Measurements from ENCODE around the gene PARD3. TPM values are rescaled to one million over a fixed set of nuclear protein-coding genes. Genes with fewer than 3 reads are reported as not detected.
A peak's percentile ranks its signal among the peaks of the same experiment; 100 is the strongest.
"Not testable (repeated sequence)": the region's sequence is repeated elsewhere in the genome, so short reads cannot be mapped to it uniquely, and the experiment has no call there.

The PARD3 gene
- total and polyA plus RNA-seq, 5 donors: 10.5 to 40.3 (median 27.8) TPM

DNA sequence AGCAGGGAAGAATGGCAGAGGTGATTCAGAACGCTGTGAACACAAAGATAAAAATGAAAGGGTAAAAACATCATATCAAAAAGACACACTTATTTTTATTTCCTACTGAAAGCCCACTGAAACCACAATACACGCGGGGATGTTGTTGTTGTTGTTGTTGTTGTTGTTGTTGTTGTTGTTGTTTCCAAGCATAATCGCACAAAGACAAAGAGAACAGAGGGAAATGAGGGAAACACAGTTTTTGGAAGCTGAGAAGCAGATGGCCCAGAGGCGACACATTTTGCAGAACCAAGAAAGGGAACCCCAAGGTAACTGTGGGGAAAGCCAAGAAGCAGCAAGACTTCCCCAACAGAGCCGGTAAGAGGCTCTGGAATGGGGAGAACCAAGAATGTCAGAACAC, 113.9 kb downstream of the PARD3 start:
- Histone ChIP-seq H3K9me3 (ENCODE audit: control insufficient read depth, low read length) (no peaks in the 10 kb centered on the region), H3K27me3 (ENCODE audit: control insufficient read depth, insufficient read depth) (no peaks in the 10 kb centered on the region), H3K4me3 (ENCODE audit: low read length) (no peak overlapping the region), H3K4me1 (ENCODE audit: control insufficient read depth, insufficient read depth, low read length) (peaks cover 28% of the 10 kb centered on the region), H3K27ac (ENCODE audit: low read length) (no peak overlapping the region)
- WGBS: 79% methylated on average over 6 of the region's 6 CpGs
- no peak for DNase-seq
- intact Hi-C loops (cut with DNase I): no loop called here
- ATAC-seq: no peak

DNA sequence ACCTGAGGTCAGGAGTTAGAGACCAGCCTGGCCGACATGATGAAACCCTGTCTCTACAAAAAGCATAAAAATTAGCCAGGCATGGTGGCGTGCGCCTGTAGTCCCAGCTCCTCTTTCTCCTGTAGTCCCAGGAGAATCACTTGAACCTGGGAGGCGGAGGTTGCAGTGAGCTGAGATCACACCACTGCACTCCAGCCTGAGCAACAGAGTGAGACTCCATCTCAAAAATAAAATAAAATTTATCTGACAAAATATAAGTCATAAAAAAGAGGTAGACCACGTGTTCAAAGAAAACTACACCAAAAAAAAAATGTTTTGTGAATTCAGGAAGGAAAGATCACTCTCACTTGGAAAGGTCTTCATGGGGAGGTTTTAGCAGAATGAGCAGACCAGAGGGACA, 114.3 kb downstream of the PARD3 start:
- DNase-seq; H3K27ac ChIP-seq (ENCODE audit: low read length); intact Hi-C loops (cut with DNase I); H3K27me3 ChIP-seq (ENCODE audit: control insufficient read depth, insufficient read depth); H3K4me3 ChIP-seq (ENCODE audit: low read length); H3K9me3 ChIP-seq (ENCODE audit: control insufficient read depth, low read length); ATAC-seq: not testable (repeated sequence)
- H3K4me1 ChIP-seq (ENCODE audit: control insufficient read depth, insufficient read depth, low read length): peaks cover 28% of the 10 kb centered on the region
- WGBS: 88% methylated on average over 5 of the region's 5 CpGs

DNA sequence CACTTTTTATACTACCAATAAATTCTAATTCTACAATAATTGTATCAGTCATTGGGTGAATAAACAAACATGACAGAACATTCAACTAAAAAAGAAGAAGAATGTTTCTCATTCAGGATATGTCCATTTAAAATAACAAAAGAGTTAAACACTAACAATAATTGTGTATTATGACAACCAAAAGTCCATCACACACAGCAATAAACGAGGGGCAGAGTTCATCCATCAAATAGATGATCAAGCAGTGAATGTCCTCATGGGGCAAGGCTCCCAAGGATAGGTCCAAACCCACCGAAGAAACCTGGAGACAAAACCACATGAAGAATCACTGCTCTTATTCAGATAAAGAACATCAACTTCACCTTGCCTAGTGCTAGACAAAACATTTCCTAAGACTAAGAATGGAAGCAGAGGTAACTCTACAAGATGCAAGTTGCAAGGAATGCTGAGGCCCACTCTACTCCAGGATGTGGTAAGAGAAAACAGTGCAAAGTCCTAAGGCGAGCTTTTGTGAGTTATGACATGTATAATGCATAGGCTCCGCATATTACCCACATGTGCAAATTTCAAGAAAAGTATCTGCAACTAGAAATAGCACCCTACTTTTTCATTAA, 115.1 kb downstream of the PARD3 start:
- peaks cover 23% of the 10 kb centered on the region for H3K4me1 ChIP-seq (ENCODE audit: control insufficient read depth, insufficient read depth, low read length)
- DNase-seq (no peak), ATAC-seq (no peak)
- intact Hi-C loops (cut with DNase I): no loop called here
- H3K9me3 ChIP-seq (ENCODE audit: control insufficient read depth, low read length): no peaks in the 10 kb centered on the region
- H3K27ac ChIP-seq (ENCODE audit: low read length): no peak overlapping the region
- no peaks in the 10 kb centered on the region for H3K27me3 ChIP-seq (ENCODE audit: control insufficient read depth, insufficient read depth)
- no peak overlapping the region for H3K4me3 ChIP-seq (ENCODE audit: low read length)
- WGBS: 89% methylated on average over 4 of the region's 4 CpGs

DNA sequence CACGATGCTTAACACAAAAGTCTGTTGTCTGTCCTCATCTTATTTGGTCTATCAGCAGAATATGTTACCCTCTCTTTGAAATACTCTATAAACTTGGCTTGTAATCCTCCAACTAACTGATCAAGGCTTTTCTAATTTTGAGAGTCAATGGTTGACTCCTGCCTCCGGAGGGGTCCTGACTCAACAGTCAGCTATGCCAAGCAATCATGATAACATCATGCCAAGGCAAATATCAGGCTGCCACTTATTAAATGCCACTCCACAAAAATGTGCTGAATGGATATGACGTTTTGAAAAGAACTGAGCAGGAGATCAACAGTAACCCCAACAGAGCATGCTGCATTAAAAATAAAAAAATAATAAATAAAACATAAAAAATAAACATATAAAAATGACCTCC, 116.1 kb downstream of the PARD3 start:
- Histone ChIP-seq H3K27me3 (ENCODE audit: control insufficient read depth, insufficient read depth) (no peaks in the 10 kb centered on the region), H3K9me3 (ENCODE audit: control insufficient read depth, low read length) (no peaks in the 10 kb centered on the region), H3K27ac (ENCODE audit: low read length) (no peak overlapping the region), H3K4me3 (ENCODE audit: low read length) (no peak overlapping the region), H3K4me1 (ENCODE audit: control insufficient read depth, insufficient read depth, low read length) (peaks cover 22% of the 10 kb centered on the region)
- intact Hi-C loops (cut with DNase I): no loop called here
- DNase-seq (no peak), ATAC-seq (peak in 1 of 2 donors; percentile 49)
- 37% methylated on average over 3 of the region's 3 CpGs for WGBS

DNA sequence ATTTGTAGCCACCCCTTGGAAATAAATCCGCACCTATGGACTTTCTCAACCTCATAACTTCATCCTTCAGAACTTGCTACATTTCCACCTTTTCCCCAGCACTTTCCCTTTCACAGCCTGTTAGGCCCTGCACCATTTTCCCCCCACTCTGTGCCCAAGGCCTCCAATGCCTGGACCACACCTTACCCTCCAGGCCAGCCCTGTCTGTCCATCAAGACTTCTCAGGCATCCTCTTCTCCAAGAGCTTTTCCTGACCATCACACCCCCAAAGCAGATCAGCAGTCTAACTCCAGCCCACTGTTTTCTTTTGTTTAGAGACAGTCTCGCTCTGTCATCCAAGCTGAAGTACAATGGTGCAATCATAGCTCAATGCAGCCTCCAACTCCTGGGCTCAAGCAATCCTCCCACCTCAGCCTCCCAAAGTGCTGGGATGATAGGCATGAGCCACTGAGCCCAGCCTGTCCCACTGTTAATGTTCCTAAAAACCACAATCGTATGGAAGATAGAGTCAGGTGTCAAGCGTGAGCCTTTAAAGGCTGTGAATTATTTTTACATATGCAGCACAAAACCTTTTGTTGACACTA, 116.8 kb downstream of the PARD3 start:
- intact Hi-C loops (cut with DNase I): no loop called here
- DNase-seq (no peak), ATAC-seq (no peak)
- Histone ChIP-seq H3K9me3 (ENCODE audit: control insufficient read depth, low read length) (no peaks in the 10 kb centered on the region), H3K4me3 (ENCODE audit: low read length) (no peak overlapping the region), H3K27me3 (ENCODE audit: control insufficient read depth, insufficient read depth) (no peaks in the 10 kb centered on the region), H3K4me1 (ENCODE audit: control insufficient read depth, insufficient read depth, low read length) (peaks cover 22% of the 10 kb centered on the region), H3K27ac (ENCODE audit: low read length) (no peak overlapping the region)
- WGBS: 98% methylated on average over 4 of the region's 4 CpGs

DNA sequence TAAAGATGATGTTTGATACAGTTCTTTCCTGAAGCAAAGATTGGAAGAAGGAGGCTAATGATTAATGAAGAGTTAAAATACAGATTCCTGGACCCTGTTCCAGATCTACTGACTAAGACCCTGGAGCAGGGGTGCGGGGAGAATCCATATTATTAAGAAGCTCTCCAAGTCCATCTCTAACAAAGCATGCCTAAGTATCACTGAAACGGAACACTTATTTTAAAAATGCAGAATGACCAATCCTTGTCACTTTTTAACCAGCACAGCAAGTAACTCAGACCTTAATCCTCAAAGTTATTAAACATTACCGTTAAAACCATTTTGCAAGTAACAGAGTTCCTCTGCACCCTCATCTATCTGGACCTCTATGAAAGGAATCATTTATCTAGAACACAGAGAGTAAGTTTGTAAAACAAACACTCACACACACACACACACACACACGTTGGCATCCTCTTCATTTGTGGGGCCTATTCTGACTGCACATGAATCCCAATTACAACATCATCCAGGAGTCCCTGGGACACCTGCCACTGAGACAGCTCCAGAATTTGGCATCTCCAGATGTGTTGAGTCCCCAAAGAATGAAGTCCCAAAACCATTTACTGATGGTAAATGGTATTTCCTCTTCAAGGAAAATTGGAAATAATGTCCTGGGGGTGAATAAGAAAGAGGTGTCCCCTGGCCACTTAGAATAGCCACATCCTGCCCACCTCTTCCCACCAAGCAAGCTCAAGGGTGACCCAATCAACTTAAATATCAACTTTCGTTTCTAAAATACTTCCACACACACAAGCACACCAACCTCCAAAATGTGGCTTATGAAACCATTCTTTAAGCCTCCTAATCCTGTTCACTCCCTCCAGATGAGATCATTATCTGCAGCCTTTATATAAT, 117.5 kb downstream of the PARD3 start:
- ATAC-seq (no peak), DNase-seq (no peak)
- intact Hi-C loops (cut with DNase I): no loop called here
- Histone ChIP-seq H3K27me3 (ENCODE audit: control insufficient read depth, insufficient read depth) (no peaks in the 10 kb centered on the region), H3K4me3 (ENCODE audit: low read length) (no peak overlapping the region), H3K27ac (ENCODE audit: low read length) (no peak overlapping the region), H3K9me3 (ENCODE audit: control insufficient read depth, low read length) (no peaks in the 10 kb centered on the region), H3K4me1 (ENCODE audit: control insufficient read depth, insufficient read depth, low read length) (peaks cover 18% of the 10 kb centered on the region)
- 77% methylated on average over 5 of the region's 5 CpGs for WGBS

DNA sequence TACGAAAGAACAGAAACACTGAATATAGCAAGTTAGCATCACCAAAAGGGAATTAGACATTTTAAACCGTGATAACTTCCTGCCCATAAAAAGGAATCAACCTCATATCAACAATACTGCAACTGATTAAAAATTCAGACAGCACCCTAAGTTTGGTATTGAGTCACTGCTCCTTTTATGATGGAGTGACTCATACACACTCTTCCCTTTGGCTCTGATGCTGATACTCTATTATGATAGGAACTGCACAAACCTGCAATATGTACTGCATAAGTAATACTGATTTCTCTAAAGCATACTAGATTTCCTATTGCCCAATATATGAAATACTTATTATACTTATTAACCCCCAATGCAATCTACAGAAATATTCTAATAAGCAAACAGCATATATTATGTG, 118.7 kb downstream of the PARD3 start:
- no peak overlapping the region for H3K4me3 ChIP-seq (ENCODE audit: low read length)
- no peak overlapping the region for H3K27ac ChIP-seq (ENCODE audit: low read length)
- DNase-seq (no peak), ATAC-seq (peak in 1 of 2 donors; percentile 58)
- WGBS: 70% methylated on average over 2 of the region's 2 CpGs
- no peaks in the 10 kb centered on the region for H3K27me3 ChIP-seq (ENCODE audit: control insufficient read depth, insufficient read depth)
- H3K9me3 ChIP-seq (ENCODE audit: control insufficient read depth, low read length): no peaks in the 10 kb centered on the region
- H3K4me1 ChIP-seq (ENCODE audit: control insufficient read depth, insufficient read depth, low read length): peaks cover 14% of the 10 kb centered on the region
- intact Hi-C loops (cut with DNase I): no loop called here

DNA sequence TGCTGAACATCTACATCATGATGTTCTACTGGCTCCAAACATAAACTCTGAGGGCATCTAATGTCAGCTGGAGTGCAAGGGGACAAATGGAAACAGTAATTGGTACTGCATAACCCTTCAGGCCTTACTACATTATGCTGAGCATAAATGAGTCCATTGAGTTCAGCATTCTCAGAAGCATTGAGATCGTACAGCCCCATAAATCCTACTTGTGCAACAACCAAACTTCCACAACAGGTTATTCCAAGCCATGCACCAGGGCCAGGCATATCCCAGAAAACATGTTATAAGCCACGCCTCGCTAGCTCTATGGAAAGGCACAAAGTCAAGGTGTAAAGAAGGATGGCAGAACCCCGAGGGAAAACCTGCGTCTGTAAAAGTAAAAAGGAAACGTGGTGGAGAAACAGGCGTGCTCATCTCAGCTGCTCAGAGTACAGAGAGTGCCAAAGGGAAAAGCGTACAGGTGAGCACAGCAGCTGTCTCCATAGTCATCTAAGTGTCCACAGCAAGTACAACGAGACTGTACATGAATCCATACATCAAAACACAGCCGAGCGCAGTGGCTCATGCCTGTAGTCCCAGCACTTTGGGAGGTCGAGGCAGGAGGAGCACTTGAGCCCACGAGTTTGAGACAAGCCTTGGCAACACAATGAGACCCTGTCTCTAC, 124.6 kb downstream of the PARD3 start:
- 92% methylated on average over 13 of the region's 13 CpGs for WGBS
- no peak for ATAC-seq
- Histone ChIP-seq H3K9me3 (ENCODE audit: control insufficient read depth, low read length) (no peaks in the 10 kb centered on the region), H3K4me1 (ENCODE audit: control insufficient read depth, insufficient read depth, low read length) (peaks cover 2% of the 10 kb centered on the region), H3K27ac (ENCODE audit: low read length) (no peak overlapping the region), H3K4me3 (ENCODE audit: low read length) (no peak overlapping the region), H3K27me3 (ENCODE audit: control insufficient read depth, insufficient read depth) (no peaks in the 10 kb centered on the region)
- intact Hi-C loops (cut with DNase I): no loop called here
- no peak for DNase-seq

DNA sequence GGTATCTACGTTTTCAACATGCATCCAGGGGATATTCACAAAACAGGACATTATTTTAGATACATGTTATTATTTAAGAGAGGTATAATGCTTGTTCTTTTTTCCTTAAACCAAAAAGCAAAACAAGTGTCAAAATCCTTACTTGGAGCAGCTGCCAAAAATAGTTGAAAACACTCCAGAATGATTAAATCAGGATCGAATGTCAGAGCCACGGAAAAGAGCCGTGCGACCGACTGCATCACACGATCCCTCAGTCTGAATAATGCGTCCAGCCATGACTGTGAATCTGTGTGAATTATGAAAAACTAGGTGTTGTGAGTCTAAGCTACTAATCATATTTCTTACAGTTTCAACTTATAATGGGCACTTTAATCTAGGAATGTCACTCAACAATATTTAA, 126.0 kb downstream of the PARD3 start:
- no peaks in the 10 kb centered on the region for H3K27me3 ChIP-seq (ENCODE audit: control insufficient read depth, insufficient read depth)
- intact Hi-C loops (cut with DNase I): no loop called here
- DNase-seq (peak in 2 of 3 donors; percentile 31 to 66), ATAC-seq (peak; percentile 69 to 78)
- H3K9me3 ChIP-seq (ENCODE audit: control insufficient read depth, low read length): no peaks in the 10 kb centered on the region
- peaks cover 2% of the 10 kb centered on the region for H3K4me1 ChIP-seq (ENCODE audit: control insufficient read depth, insufficient read depth, low read length)
- WGBS: 39% methylated on average over 8 of the region's 8 CpGs
- H3K27ac ChIP-seq (ENCODE audit: low read length): no peak overlapping the region
- H3K4me3 ChIP-seq (ENCODE audit: low read length): no peak overlapping the region

DNA sequence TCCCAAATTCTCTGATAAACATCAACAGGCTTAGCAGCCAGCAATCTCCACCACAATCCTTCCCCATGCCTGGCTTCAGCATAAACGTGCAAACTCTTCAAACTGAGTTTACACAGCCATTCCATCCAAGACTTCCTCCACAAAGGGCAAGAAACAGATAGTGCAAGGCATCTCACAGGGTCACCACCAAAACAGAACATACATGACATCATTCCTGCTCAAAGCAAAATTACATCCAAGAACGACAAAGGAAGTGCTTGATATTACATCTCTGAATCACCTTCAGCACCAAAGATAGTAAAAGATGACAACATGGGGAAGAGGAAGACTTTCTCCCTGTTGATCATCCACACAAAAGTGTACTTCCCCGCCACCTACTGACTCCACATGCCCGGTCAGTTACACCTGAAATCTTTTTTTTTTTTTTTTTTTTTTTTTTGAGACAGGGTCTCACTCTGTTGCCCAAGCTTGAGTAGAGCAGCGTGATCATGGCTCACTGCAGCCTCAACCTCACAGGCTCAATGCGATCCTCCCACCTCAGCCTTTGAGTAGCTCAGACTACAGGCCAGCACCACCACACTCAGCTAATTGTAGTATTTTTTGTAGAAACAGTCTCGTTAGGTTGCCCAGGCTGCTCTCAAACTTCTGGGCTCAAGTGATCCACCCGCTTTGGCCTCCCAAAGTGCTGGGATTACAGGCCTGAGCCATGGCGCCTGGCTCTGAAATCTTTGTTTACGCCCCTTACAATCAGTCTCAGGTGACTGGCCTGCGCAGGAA, 127.5 kb downstream of the PARD3 start:
- no peak overlapping the region for H3K27ac ChIP-seq (ENCODE audit: low read length)
- intact Hi-C loops (cut with DNase I): no loop called here
- no peaks in the 10 kb centered on the region for H3K27me3 ChIP-seq (ENCODE audit: control insufficient read depth, insufficient read depth)
- no peaks in the 10 kb centered on the region for H3K9me3 ChIP-seq (ENCODE audit: control insufficient read depth, low read length)
- ATAC-seq (peak in 1 of 2 donors; percentile 20), DNase-seq (no peak)
- 77% methylated on average over 11 of the region's 11 CpGs for WGBS
- no peak overlapping the region for H3K4me3 ChIP-seq (ENCODE audit: low read length)
- H3K4me1 ChIP-seq (ENCODE audit: control insufficient read depth, insufficient read depth, low read length): peaks cover 2% of the 10 kb centered on the region
